Stimulated activated CD8-positive, alpha-beta memory T cell treated with anti-CD3 and anti-CD28 coated beads, Interleukin-7, amount 100 ng/mL, for 1 hour (primary cell): ENCODE data around the gene FBXL13.
"Not testable (repeated sequence)": the region's sequence is repeated elsewhere in the genome, so short reads cannot be mapped to it uniquely, and the experiment has no call there.

ENCODE experiments used
- DNase-seq, 2 donors: peaks; one replicate each; pipeline ENCODE4 v3.0.0-alpha.2; 2020; ENCODE audit warnings: low read depth in 2 of 2

FBXL13 gene

GRCh38 chr7:102983602-102984001, 91.0 kb downstream of the FBXL13 start:
- DNase-seq = no peak

DNA sequence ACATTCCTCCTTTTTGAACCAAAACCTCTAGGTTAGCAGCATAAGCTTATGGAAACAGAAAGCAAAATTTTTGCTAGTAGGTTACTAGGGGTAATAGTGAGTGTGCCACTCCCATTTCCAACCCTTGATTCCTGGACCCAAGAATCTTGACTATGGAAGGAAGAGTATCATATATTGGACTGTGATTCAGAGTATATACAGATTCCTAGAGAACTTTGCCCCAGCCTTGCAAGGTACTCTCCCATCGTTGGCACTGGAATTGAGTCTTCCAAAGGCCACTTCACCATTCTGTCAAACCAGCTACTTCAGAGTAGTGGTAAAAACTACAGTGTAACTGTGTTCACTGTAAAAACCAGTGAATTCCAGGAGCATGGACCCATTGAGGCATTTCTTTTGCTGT, 92.4 kb downstream of the FBXL13 start:
- no peak for DNase-seq

DNA sequence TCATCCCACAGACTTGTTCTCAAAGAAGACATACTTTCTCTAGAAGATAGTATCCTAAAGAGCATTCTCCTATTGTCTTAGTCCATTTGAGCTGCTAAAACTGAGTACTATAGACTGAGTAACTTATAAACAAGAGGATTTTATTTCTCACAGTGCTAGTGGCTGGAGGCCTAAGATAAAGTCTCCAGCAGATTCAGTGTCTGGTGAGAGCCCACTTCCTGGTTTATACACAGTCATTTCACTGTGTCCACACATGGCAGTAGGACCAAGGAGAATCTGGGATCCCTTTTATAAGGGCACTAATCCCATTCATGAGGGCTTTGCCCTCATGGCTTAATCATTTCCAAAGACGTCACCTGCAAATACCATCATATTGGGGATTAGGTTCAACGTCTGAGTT, 93.1 kb downstream of the FBXL13 start:
- DNase-seq = no peak

- no peak for DNase-seq
These were observed 94.9 kb downstream of the FBXL13 start for GRCh38 chr7:102979670-102980069.

DNA sequence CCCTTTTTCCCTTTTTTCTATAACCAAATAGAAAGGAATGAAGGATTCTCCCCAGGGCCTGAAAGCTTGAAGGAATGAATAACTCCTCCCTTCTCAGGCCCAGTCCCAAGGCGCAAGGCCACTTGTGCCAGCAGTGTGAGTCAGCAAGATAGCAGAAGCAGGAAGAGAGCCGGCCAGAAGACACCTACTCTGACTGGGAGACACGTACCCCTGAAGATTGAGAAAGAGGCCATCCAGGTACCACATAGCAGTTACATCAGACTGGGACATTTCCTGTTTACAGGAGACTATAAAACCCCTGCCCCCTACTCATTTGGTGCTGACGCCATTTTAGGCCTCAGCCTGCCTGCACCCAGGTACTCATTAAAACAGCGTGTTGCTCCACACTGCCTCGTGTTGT, 96.3 kb downstream of the FBXL13 start:
- no peak for DNase-seq

GRCh38 chr7:102977586-102977985, 97.0 kb downstream of the FBXL13 start:
- DNase-seq = not testable (repeated sequence)

DNA sequence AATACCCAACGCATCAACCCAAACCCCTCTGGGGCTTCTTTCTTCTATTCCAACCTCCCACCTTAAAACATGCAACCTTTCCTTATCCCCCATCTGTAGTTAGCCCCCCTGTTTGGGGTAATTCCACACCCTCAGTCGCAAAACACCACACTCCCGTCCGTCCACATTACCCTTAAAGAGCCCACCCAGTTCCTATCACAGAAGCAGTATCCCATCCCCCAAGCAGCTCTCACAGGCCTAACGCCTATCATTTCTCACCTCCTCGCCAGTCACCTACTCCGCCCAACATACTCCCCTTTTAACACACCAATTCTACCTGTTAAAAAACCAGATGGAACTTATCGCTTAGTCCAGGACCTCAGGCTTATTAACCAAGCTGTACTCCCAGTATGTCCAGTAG, 98.1 kb downstream of the FBXL13 start:
- no peak for DNase-seq

GRCh38 chr7:102975854-102976253, 98.7 kb downstream of the FBXL13 start:
- no peak for DNase-seq

DNA sequence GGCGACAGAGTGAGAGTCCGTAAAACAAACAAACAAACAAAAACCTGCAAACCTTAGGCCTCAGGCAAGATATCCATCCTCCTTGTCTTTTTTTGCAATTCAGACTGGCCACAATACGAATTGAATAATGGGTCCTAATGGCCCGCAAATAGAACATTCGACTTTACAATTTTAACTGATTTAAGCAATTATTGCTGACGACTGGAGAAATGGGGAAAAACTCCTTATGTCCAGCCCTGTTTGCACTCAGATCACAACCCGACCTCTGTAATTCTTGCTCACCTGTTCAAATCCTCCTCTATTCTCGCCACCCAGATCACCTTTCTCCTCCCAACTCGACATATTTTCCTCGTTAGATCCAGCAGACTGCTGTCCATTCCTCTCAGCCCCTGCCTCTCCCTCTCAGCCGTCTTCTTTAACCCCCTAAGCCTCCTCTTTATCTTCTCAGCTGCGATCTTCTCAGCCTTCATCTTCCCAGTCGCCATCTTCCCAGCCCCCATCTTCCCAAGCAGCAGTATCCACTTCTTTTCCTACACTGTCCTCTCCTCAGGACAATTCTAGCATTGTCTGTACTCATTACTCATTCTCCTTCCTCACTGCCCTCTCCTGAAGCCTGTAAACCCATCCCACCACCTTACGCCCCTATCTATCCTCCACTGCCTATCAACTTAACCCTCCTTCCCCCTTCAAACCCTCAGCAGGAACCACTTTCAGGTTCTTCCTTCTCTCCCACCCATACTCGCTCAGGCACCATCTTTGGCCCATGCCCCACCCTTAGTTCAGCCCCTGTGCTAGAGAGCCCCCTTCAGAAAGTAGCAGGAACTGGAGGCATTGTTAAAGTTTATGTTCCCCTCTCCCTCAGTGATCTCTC, 100.0 kb downstream of the FBXL13 start:
- no peak for DNase-seq

- no peak for DNase-seq
These were observed 101.3 kb downstream of the FBXL13 start for GRCh38 chr7:102973096-102973802.

DNA sequence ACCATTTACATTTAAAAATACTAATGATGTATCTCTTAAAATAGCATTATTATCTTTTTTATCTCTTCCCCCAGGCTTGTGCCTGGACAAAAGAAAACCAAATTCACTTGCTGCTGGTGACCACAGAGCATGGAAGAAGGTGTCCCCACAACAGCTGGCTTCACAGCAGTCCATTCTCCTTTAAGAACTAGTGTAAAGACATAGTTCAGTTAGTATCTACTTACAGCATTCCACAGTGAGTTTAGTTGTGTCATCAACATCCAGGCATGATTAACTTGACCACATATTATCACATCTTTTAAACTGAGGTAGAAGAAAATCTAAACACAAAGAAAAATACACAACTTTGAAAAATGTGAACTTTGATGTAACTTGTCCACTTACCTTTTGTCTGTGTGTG, 106.8 kb downstream of the FBXL13 start:
- DNase-seq = no peak

DNA sequence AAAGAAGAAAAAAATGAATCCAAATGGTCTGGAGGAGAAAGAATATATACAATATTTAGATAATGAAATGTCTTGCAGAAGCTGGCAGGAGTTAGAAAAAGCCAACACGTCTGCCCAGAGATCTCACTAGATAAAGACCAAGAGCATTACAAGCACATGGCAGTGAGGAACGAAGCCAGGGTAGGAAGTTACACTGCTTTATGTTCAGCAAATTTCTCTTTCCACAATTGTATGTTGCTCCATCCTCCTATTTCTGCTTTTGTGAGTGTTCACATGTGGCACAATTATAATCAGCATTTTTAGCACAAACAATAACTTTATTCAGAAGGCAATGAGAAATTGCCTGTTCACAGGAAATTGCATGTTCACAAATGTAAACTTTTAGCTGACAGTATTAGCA, 108.1 kb downstream of the FBXL13 start:
- DNase-seq = no peak

- not testable (repeated sequence) for DNase-seq
These were observed 112.6 kb downstream of the FBXL13 start for GRCh38 chr7:102961993-102962392.

DNA sequence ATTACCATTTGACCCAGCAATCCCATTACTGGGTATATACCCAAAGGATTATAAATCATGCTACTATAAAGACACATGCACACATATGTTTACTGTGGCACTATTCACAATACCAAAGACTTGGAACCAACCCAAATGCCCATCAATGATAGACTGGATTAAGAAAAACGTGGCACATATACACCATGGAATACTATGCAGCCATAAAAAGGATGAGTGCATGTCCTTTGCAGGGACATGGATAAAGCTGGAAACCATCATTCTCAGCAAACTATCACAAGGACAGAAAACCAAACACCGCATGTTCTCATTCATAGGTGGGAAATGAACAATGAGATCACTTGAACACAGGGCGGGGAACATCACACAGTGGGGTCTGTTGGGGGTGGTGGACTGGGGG, 116.6 kb downstream of the FBXL13 start:
- not testable (repeated sequence) for DNase-seq

- DNase-seq = not testable (repeated sequence)
These were observed 120.2 kb downstream of the FBXL13 start for GRCh38 chr7:102954359-102954758.

DNA sequence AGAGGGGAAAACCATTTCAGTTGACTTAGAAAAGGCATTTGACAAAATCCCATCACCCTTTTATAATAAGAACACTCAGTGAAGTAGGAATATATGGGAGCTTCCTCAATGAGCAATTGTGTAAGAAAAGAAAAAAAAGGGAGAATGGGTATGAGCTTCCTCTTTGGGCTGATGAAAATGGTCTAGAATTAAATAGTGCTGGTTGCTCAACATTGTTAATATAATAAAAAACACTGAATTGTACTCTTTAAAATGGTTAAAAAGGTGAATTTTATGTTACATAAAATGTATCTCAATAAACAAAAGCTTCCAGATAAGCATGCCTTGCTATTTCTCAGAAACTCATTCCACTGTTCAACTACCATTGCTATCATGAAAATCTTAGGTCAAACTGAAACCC, 121.2 kb downstream of the FBXL13 start:
- DNase-seq = no peak

GRCh38 chr7:102951839-102952238, 122.8 kb downstream of the FBXL13 start:
- no peak for DNase-seq

DNA sequence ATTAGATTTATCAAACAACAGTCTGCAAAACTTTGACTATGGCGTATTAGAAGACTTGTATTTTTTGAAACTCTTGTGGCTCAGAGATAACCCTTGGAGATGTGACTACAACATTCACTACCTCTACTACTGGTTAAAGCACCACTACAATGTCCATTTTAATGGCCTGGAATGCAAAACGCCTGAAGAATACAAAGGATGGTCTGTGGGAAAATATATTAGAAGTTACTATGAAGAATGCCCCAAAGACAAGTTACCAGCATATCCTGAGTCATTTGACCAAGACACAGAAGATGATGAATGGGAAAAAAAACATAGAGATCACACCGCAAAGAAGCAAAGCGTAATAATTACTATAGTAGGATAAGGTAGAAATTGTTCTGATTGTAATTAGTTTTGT, 130.4 kb downstream of the FBXL13 start:
- DNase-seq = no peak

GRCh38 chr7:102943423-102944169, 131.0 kb downstream of the FBXL13 start:
- DNase-seq = no peak

GRCh38 chr7:102942868-102943267, 131.7 kb downstream of the FBXL13 start:
- DNase-seq = no peak

GRCh38 chr7:102942181-102942866, 132.3 kb downstream of the FBXL13 start:
- DNase-seq = no peak

DNA sequence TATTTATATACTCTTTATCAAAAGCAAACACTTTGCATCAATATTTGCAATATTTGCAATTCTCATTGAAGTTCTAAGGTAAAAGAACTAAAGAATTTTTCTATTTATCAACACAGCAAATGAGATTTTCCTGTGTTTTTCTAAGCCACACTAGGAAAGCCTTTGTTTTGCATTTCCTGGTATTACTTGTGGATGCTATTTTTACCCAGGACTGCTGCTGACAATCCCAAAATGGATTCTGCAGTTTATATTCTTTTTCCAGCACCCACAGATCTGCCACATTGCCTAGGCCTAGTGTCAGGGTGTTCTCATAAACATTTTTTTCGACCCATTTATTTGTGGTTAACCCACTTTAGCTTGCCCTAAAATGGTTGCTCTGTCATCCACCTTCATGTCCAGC, 135.9 kb downstream of the FBXL13 start:
- DNase-seq = no peak
